ENCODE results near the gene ALDH16A1.

- TF ChIP-seq CTCF (IDR thresholded peaks at IDR 0.05) (no peak), EZH2 (IDR thresholded peaks at IDR 0.05) (no peak), EZH2phosphoT487 (IDR thresholded peaks at IDR 0.05) (no peak)
Measured at GRCh38 chr19:49518033-49518432, 65.0 kb downstream of the ALDH16A1 start.

Measured in neural progenitor cell (in vitro differentiated cells).